Stimulated activated CD8-positive, alpha-beta memory T cell treated with anti-CD3 and anti-CD28 coated beads, Interleukin-12 subunit alpha, Interleukin-12 subunit beta, amount 100 ng/mL, for 24 hours (primary cell): ENCODE data around the gene SYNE2.

Experiments
- DNase-seq: peaks from one replicate; pipeline ENCODE4 v3.0.0-alpha.2; 2020; ENCODE audit errors: extremely low read depth

The SYNE2 gene

DNA sequence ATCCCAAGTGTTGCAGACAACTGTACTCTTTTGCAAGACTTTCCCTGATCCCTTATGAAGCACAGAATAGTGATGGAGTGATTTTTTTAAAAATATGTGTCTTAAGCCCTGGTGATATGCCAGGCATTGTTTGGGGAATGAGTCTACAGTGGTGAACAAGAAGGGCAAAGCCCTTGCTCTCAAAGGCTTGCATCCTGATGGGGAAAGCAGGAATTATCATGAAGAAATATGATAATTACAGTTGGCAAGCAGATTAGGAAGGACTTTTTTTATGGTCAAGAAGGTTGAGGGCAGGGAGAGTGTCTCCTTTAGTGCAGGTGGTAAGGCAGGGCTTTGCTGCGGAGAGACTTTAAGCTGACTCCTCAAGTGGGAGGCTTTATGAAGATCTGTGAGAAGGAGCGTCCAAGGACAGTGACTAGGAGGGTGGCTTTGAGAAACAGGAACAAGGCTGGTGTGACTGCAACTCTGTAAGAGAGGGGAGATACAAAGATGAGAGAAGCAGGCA is 100.2 kb downstream of the SYNE2 start:
- DNase-seq: no peak

DNA sequence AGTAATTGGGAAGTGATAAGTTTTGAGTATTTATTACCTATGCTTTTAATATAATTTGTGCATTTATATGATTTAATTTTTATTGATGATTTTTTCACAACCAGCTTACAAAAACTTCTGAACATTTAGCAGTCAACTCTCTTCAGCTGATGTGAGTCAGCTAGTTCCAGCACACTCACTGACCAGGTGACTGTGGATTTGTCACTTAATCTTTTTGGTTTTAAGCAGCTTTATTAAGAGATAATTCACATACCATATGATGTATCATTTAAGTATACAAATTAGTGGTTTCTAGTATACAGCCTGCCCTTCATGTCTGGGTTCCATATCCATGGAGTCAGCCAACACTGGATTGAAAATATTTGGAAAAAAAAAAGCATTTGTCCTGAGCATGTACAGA is 103.5 kb downstream of the SYNE2 start:
- no peak for DNase-seq

DNA sequence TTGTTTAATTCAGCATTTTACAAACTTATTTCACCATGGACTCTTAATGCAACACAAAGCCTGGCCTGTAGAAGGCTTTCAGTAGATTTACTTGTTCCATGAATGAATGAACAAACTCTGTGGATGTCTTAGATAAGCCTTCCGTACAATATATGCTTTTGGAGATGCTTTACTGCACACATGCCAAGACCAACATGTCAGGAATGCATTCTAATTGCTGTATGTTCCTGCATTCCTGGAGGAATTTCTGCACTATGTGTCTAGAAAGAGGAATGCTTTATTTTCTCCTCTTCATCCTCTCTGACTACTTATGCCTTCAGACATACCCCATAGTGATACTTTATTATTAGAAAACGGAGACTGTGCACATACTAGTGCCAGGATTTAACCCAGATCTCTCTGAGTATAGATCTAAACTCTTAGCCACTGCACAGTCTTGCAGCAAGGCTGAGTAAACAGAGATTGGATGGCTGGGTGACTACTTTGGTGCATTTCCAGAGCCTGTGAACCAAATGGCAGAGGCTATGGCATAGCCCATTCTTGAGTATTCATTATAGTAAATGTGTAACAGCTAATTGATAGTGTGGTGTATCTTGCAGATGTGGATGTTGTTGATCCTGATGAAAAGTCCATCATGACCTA is 108.2 kb downstream of the SYNE2 start:
- no peak for DNase-seq

DNA sequence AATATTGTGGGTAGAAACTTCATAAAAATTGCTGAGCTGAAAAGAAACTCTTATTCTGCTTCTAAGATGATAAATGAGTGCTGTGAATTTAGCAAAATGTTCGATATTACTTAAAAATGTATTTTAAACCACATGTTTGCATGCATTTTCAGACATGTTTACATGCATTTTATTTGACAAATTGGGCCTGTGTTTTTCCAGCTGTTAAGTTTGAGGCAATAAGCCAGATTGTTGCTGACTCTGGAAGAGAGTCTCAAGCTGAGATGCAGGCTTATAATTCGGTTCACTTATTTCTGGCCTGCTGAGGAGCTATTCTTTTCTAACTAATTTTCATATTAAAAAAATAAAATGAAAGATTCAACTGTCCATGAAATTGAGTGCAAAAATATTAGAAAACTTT is 110.1 kb downstream of the SYNE2 start:
- DNase-seq: no peak

DNA sequence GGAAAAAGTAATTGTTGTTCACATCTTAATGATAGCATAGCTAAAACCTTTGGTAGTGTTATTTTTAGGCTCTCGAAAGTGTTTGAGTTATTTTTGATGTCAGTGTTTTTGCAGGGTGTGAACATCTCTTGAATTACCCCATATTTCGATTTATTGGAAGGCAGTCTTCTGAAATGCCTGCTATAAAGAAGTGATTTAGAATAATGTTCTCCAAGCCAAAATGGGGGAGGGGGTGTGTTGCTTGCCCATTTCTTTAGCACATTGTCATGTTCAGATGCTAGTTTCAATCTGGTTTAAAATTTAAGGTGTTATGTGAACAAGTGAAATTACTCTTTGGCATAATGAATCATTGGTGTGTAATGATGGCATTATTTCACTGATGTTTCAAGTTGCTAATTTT is 110.6 kb downstream of the SYNE2 start:
- no peak for DNase-seq

DNA sequence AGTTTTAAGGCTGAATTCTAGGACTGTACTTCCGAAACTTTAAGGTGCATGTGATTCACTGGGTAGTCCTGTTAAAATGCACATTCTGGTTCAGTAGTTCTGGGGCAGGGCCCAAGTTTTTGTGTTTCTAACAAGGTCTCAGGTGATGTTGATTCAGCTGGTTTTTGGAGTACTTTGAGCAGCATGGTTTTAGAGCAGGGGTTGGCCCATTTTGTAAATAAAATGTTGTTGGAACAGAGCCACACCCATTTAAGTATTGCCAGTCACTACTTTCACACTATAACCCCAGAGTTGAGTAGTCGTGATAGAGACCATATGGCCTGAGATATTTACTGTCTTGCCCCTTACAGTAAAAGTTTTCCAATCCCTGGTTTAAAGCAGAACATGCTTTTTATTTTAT is 111.3 kb downstream of the SYNE2 start:
- no peak for DNase-seq

DNA sequence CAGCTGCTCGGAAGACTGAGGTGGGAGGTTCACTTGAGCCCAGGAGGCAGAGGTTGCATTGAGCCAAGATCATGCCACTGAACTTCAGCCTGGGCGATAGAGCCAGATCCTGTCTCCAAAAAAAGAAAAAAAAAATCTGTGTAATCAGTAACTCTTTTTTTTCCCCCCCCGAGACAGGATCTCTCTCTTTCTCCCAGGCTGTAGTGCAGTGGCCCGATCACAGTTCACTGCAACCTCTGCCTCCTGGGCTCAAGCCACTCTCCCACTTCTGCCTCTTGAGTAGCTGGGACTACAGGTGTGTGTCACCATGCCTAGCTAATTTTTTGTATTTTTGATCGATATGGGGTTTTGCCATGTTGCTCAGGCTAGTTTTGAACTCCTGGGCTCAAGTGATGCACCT is 113.6 kb downstream of the SYNE2 start:
- DNase-seq: no peak

DNA sequence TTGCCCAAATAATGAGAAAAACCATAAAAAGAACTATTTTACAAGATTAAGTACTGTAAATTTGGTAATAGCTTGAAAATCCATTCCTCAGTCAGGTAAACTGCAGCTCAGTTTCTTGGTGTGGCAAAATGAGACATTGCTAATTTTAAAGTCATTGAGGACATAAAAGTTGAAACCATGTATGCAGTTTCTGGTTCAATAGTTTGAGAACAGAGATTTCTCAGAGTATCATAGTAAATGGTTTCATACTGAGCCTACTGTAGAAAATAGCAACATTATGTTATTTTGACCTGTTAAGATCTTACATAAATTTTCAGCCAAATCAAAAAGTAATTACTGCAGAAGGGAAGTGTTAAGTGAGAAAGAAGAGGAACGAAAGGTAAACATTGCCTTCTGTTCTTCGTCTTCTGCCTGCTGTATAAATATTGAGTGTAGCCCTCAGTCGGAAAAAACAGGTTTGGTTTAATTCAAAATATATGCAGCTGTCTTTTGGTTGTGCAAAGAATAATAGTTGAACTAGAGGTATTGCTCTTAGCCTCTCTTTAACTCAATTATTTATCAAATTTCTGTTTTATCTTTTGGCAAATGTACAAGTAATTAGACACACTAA is 119.6 kb downstream of the SYNE2 start:
- no peak for DNase-seq

DNA sequence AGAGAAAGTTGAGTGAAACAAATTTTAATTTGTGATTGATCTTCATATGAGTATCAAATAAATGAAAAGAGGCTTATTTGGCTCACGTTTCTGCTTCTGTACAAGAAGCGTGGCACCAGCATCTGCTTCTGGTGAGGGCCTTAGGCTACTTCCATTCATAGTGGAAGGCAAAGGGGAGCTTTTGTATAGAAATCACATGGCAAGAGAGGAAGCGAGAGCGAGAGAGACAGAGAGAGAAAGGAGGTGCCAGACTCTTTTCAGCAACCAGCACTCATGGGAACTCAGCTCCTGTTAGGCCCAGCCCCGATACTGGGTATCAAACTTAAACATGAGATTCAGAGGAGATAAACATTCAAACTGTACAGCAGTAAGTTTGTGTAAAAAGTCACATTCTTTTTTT is 121.4 kb downstream of the SYNE2 start:
- DNase-seq: no peak

DNA sequence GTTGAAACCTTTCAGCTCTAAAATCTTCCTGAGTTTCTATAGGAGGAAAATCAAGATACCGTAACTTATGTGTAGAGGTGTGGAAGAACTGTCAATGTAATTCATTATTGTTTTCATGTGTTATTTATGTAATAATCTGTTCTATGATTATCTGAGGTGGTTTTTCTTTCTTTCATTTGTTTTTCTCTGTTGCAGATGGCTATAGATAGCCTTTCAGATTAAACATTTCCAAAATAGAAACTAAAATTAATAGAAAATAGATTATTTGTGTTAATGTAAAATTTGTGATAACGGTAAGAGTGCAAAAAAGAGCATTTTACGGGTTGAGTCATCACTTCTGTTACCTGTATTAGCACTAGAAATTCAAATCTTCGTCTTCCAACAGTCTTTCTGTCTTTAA is 128.8 kb downstream of the SYNE2 start:
- DNase-seq: no peak

DNA sequence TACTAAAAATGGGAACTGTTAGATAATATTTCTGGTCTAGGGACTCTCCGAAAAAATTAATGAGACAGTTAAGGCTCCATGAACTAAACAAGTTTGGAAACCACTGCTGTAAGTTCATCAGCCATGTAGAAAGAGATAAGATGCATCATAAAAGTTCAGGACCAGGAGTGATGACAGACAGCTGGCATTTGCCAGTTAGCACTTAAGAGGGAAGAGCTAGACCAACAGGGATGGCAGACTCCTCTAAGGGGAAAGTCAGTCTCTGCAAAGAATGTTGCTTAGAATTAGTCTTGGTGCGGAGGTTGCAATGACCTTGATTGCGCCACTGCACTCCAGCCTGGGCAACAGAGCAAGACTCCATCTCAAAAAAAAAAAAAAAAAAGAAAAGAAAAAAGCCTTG is 129.4 kb downstream of the SYNE2 start:
- DNase-seq: no peak

DNA sequence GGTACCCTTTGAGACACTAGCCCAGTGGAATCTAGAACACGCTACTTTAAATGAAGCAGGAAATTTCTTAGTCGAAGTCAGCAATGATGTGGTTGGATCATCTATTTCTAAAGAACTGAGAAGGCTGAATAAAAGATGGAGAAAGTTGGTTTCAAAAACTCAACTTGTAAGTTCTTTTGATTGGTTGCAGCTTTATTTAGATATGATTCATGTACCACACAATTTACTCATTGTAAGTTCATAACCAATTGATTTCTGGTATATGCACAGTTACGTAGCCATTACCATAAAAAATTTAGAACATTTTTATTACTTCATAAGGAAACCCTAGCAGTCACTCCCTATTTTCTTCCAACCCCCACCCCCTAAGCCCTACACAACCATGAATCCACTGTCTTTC is 129.8 kb downstream of the SYNE2 start:
- no peak for DNase-seq

DNA sequence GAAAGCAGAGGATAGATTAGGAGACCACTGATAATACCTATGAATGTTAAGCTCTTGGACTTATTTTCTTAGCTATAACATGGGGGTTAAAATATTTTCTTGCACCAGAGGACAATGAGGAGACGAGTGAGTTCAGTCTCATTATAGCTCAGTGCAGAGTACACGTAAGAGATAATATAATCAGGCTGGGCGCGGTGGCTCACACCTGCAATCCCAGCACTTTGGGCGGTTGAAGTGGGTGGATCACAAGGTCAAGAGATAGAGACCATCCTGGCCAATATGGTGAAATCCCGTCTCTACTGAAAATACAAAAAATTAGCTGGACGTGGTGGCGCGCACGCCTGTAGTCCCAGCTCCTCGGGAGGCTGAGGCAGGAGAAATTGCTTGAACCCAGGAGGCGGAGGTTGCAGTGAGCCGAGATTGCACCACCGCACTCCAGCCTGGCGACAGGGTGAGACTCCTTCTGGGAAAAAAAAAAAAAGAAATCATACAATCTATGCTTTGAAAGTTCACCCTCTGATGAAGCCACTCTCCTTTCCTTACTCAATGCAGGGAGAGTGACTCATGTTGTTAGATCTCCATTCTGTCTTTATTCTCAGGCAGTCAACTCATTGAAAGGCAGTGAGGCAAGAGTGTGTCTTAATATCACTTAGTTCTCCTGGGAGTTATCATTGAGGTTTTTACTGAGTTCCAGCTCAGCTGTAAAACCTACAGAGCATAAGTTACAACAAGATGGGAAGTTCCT is 134.2 kb downstream of the SYNE2 start:
- no peak for DNase-seq

DNA sequence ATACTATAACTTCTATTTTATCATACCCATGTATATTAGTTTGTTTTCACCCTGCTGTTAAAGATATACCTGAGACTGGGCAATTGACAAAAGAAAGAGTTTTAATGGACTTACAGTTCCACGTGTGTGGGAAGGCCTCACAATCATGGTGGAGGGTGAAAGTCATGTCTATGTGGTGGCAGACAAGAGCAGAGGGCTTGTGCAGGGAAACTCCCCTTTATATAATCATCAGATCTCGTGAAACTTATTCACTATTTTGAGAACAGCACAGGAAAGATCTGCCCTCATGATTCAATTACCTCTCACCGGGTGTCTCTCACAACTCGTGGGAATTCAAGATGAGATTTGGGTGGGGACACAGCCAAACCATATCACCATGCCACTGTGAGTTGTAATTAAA is 135.8 kb downstream of the SYNE2 start:
- no peak for DNase-seq

DNA sequence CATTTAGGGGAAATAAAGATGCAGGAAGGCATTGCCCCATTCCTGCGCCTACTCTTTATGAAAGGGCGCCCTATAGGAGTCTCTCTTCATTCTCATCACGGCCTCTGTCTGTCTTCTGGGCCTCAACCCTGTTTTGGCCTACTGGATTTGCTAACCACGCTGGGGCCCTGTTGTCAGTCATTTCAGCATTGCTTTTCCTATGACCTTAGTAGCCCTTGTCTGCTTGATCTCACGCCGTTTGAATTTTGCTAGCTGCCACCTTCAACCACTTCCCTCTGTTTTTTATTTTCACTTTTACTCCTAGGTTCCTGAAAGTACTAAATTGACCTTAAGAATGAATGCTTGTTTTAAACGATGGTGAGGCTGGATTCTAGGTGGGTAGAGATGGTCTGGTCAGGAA is 139.0 kb downstream of the SYNE2 start:
- DNase-seq: no peak

DNA sequence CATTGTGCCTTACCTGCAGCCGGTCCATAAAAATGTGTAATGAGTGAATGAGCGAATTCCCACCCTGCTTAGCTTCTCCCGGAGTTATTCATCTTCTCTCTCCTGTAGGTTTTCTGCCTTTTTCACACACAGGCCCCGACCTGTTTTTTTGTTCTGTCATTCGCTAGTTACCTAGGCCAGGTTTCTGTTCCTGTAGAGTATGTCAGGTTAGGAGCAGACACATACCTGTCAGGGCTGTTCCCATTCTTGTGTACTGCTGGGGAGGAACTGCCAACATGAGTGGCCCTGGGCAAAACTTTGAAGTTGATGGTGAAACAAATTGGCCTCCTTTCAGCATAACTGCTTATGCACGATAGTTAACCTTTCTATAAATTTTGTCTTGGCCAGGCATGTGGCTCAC is 140.1 kb downstream of the SYNE2 start:
- DNase-seq: no peak

DNA sequence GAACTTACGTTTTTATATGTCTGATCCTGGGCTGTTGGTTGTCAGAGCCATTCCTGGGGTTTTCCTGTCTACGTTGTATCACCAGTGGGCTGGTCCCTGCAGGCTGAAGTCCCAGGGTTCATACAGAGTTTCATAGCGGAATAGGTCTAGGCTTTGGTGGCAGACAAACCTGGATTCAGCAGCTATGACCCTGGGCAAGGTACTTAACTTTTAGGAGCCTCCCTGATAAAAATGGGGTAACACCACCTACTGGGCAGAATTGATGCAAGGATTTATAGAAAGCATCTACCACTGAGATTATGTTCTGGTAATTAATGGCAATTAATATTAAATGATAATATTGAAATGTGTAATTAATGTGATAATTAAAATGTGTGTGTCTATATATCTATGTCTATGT is 141.2 kb downstream of the SYNE2 start:
- DNase-seq: no peak

DNA sequence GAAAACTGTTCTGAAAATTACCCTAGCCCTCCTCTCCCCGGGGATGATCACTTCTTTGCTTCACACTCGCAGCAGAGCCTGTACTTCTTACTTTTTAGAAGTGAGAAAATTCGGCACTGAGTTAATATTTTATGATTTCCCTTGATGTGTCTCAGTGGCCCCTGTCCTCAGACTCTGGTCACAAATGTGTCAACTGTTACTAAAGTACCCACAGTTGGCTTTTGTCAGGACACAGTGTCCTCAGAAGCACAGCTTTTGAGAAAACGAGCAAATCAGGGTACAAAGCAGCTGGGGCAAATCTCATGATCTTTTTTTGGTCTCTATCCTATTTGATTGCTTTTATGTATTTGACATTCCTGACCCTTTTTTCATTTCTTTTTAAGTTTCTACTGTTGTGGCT is 142.5 kb downstream of the SYNE2 start:
- DNase-seq: no peak

DNA sequence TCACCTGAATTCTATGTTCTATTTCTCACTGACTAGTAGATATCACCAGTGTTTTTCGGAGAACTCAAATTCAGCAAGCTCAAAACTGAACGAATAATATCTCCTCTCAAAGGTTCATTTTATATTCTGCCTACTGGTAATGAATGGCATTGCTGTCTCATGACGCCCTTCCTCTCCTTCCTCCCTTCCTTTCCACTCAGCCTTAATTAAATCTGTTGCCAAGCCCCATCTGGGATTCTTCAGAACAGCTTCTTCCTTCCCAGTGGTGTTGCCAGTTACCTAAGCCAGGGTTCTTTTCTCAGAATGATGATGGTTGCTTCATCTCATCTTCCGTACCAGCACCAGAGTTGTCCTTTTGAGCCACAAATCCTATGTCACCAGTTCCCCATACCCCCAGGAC is 143.2 kb downstream of the SYNE2 start:
- no peak for DNase-seq

DNA sequence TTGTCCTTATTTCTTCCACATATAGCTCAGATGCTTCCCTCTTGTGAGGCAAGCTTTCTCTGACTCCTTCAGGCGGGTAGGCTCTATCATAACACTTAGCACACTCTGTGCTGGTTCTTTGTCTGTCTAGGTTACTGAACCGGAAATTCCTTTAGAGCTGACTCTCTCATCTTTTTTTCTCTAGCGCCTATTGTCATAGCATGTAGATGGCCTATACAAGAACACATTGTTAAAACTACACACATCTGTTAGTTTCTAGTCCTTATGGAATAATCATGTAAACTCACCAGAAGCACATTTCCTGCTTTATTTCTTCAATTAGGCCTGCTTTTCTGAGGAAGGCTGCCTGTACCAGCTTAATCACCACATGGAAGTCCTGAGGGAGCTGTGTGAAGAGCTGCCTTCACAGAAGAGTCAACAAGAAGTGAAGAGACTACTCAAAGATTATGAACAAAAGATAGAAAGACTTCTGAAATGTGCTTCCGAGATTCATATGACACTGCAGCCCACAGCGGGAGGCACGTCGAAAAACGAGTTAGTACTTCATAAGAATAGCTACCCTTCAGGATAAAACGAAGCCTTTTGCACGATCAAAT is 143.9 kb downstream of the SYNE2 start:
- no peak for DNase-seq

DNA sequence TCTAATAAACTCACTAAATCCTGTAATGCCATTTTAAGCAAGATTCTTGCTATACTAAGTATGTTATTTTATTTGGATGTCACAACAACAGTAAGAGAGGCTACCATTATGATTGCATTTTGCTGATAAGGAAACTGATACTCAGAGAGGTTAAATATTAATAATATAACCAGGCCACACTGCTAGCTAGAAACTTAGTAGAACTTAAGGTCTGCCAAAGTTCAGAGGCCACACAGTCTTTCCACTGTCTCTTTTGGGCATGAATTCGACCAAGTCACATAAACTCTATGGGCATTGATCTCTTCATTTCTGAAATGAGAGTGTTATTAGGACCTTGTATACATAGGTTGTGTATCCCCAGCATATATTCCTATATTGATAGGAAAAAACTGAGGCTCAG is 147.9 kb downstream of the SYNE2 start:
- no peak for DNase-seq

DNA sequence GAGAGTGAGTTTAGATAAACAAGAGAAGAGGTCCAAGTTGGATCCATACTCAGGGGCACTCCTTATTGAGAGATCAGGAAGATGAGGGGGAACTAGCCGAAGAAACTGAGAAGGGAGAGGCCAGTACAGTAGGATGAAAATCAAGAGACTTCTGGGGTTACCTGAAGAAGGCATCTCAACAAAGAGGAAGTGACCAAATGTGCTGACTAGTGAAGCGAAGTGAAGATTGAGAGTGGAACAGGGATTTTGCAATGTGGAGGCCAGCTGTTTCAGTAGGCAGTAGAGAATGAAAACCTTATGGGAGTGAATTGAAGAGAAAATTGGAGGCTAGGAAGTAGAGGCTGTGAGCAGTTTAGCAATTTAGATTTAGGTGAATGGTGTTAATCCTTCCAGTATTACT is 153.0 kb downstream of the SYNE2 start:
- DNase-seq: no peak

DNA sequence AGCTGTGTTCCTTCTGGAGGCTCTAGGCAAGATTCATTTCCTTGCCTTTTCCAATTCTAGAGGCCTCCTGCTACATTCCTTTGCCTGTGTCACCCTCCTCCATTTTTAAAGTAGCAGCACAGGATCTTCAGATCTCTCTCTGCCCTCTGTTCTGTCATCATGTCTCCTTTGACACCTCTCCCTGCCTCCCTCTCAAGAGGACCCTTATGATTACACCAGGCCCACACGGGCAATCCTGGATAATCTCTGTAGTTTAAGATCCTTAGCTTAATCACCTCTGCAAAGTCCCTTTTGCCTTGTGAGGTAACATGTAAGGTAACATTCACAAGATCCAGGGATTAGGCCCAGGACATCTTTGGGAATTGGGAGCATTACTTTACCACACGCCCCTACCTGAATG is 155.2 kb downstream of the SYNE2 start:
- no peak for DNase-seq
